ENCODE results near the gene PPM1N.

GRCh38 chr19:45477713-45478453 lies 20.4 kb upstream of the PPM1N start:
- TF ChIP-seq, protein P1, sequence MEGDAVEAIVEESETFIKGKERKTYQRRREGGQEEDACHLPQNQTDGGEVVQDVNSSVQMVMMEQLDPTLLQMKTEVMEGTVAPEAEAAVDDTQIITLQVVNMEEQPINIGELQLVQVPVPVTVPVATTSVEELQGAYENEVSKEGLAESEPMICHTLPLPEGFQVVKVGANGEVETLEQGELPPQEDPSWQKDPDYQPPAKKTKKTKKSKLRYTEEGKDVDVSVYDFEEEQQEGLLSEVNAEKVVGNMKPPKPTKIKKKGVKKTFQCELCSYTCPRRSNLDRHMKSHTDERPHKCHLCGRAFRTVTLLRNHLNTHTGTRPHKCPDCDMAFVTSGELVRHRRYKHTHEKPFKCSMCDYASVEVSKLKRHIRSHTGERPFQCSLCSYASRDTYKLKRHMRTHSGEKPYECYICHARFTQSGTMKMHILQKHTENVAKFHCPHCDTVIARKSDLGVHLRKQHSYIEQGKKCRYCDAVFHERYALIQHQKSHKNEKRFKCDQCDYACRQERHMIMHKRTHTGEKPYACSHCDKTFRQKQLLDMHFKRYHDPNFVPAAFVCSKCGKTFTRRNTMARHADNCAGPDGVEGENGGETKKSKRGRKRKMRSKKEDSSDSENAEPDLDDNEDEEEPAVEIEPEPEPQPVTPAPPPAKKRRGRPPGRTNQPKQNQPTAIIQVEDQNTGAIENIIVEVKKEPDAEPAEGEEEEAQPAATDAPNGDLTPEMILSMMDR (optimal IDR thresholded peaks at IDR 0.05 in 1 of 3, IDR thresholded peaks at IDR 0.05 in 1 of 3, conservative IDR thresholded peaks at IDR 0.05 in 1 of 3; ENCODE audit: extremely low read depth in 1 of 3, insufficient read depth in 2 of 3, low read length in 3 of 3), result no peak
- no peak for TF ChIP-seq EZH2 (IDR thresholded peaks at IDR 0.05; ENCODE audit: low read length)

Data from keratinocyte (primary cell).